ENCODE measurements around the gene TUFT1.

Gene TUFT1

GRCh38 chr1:151539321-151540020, 638 bp upstream of the TUFT1 start:
- no peak for DNase-seq

DNA sequence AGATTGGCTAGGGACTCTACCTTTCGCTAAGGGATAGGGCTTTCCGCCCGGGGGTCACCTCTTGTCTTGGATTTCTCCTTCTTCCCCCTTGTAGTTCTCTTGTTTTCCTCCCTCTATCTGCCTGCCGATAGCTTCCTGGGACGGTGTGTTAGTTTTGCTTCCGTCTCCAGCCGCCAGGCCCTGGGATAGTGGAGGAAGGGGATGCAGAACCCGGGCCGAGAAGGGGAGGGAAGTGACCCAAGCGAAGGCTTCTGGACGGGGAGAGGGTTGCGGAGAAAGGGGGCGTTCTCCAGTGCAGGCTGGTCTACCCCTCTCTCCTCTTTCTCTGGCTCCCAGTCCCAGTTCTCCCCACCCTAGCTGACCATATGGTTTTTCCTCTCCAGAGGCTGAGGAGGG, 871 bp downstream of the TUFT1 start:
- DNase-seq = no peak

DNA sequence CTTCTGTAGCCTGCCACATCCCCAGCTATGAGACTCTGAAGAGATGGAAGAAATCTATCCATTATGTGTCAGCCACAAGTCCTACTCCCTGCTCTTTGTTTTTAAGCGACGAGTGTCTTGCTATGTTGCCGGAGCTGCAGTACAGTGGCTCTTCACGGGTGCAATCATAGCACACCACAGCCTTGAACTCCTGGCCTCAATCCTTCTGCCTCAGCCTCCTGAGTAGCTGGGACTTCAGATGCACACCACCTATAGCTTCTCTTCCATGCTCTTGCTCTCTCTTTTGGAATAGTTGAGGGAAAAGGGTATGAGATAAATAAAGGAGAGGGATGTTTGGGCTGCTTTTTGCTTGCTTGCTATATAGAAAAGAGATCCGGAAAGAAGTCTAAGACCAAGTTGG, 1.6 kb downstream of the TUFT1 start:
- DNase-seq = no peak

DNA sequence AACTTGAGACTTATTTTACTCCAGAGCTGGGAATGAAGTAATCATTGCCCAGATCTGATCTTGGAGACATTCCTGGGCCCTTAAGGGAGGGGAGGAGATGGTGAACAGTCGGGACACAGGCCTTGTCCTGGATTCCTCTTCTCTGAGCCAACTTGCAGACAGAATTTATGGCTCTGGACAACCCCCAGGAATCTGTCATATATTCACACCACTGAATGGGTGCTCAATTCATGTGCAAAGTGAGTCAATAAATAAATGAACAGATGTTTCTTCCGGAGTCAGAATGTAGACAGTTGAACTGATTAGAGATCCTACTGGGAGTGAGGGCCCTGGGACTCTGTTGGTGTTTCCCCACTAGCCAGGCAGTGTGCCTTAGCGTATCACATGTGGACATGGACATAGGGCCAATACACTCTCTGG, 2.6 kb downstream of the TUFT1 start:
- DNase-seq = no peak

DNA sequence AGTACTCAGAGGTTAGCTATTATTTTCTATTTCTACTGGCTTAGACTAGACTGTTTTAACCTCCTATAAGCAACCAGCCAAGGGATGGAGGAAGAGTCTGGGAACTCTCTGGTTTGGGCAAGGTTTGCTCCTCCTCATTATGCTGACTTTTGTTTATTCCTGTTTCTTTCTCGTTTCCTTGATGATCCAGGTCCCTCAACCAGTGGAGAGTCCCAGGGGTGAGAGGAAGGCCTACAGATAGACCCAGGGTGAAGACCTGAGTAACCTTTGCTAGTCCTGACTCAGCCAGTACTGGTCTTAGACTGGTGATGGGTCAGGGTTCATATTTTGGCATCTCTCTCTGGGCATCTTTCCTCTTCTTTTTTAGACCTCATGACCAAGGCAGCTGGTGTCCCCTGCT, 5.4 kb downstream of the TUFT1 start:
- DNase-seq = no peak

DNA sequence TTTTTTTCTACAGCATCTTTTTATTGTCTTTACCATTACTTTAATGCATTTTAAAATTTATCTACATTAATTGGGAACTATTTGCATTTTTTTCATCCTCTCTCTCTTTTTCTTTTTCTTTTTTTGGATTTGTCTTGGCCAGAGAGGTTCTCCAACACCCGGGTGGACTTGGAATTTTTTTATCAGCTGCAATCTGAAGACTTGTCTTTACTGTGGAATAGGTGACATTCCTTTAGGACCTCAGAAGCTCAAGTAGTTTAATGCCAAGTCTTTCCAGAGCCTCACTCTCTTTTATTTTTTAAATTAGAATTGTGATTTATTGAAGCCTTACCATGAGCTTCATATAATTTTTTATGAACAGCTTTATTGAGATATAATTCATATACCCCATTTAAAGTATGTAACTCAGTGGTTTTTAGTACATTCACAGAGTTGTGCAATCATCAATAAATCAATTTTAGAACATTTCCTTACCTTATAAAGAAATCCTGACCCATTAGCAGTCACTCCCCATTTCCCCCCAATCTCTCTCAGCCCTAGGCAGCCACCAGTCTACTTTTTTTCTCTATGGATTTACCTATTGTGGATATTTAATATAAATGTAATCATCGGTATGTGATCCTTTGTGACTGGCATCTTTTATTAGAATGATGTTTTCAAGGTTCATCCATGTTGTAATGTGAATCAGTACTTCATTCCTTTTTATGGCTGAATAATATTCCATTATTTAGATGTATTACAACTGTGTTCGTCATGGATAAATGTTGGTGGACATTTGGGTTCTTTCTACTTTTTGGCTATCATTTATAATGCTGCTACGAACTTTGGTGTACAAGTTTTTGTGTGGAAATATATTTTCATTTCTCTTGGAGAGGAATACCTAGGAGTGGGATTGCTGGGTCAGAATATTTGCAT, 6.2 kb downstream of the TUFT1 start:
- DNase-seq = no peak

- DNase-seq = no peak
These were observed 7.2 kb downstream of the TUFT1 start for GRCh38 chr1:151547119-151547899.

GRCh38 chr1:151547900-151548230, 7.8 kb downstream of the TUFT1 start:
- DNase-seq = no peak

DNA sequence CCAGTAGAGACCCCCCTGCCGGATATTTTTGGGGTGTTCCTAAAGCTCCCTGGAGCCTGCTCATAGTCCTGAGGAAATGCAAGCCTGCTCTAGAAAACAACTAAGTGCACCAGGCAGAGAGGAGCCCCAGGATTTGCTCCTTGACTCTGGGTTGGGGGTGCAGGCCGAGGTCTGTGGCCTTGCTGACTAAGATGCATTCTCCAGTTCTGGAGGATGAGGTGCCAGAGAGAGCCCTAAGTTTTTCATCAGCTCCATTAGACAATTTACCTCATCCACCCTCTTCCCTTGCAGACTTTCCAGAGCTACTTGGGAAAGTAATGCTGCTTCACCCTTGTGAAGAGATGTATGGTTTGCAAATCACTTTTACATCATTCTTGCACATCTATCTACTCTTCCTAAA, 9.1 kb downstream of the TUFT1 start:
- DNase-seq = no peak

DNA sequence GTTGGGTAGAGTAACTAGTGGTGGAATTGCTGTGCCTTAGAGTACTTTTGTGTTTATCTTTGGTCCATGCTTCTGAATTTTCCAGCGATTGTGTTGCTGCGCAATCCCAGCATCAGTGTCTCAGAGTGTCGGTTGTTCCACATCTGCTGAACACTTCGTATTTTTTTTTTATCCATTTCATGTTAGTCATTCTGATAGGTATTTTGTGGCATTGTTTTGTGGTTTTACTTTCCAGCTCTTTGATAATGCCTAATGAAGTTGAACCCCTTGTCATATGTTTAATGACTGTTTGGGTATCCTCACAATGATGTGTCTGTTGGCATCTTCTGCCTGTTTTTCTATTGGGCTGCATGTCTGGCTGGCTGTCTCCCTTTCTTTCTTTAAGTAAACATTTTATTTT, 13.6 kb downstream of the TUFT1 start:
- no peak for DNase-seq

DNA sequence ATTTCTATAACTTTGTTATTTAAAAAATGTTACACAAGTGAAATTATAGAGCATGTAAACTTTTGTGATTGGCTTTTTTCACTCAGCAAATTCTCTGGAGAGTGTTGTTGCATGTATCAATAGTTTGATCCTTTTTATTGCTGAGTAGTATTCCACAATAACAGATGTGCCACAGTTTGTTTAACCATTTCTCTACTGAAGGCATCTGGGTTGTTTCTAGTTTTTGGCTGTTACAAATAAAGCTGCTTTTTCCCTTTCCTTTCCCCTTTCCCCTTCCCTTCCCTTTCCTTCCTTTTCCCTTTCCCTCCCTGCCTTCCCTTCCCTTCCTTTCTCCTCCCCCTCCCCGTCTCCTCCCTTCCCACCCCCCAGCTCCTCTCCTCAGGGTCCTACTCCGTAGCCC, 15.9 kb downstream of the TUFT1 start:
- no peak for DNase-seq

DNA sequence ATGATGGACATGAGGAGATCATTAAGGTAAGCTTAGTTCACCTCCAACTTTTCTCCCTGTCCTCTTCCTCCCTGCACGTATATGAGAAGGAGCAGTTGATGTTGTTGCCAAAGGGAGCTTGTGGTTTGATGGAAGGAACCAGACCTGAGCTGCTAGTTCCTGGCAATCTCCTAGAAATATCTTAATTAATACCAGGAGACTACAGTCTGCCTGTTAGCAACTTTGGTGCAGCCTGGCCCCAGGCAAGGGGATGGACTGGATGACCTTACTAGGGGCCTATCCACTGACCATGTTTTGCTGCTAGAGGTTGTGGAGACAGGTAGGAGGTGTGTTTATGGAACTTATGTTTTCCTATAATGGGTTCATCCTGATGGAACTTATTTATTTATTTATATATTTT, 22.6 kb downstream of the TUFT1 start:
- DNase-seq = no peak

DNA sequence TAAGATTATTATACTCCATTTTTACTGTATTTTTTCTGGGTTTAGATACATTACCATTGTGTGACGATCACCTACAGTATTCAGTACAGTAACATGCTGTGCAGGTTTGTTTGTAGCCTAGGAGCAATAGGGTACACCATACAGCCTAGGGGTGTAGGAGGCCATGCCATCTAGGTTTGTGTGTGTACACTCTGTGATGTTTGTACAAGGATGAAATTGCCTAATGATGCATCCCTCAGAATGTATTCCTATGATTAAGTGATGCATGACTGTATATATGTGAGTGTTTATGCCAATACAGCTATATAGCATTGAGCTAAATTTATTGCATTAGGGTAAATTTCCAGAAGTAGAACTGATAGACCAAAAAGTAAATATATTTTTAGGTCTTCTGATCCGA, 23.3 kb downstream of the TUFT1 start:
- DNase-seq = no peak

GRCh38 chr1:151565502-151566189, 25.5 kb downstream of the TUFT1 start:
- DNase-seq = no peak

GRCh38 chr1:151568626-151569088, 28.5 kb downstream of the TUFT1 start:
- DNase-seq = no peak

DNA sequence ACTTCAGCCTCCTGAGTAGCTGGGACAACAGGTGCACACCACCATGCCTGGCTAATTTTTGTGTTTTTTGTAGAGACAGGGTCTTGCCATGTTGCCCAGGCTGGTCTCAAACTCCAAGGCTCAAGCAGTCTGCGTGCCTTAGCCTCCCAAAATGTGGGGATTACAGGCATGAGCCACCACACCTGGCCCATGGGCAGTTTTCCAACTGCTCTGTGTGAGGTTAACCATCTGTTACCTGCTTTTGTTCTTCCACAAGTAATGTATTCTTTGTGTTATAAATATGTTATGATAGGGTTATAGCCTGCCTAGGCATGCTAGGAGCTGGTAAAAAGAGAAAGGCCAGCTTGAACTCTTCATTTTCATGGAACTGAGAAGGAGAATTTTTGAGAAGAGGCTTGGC, 30.7 kb downstream of the TUFT1 start:
- no peak for DNase-seq

- DNase-seq = no peak
These were observed 34.7 kb downstream of the TUFT1 start for GRCh38 chr1:151574575-151575529.

DNA sequence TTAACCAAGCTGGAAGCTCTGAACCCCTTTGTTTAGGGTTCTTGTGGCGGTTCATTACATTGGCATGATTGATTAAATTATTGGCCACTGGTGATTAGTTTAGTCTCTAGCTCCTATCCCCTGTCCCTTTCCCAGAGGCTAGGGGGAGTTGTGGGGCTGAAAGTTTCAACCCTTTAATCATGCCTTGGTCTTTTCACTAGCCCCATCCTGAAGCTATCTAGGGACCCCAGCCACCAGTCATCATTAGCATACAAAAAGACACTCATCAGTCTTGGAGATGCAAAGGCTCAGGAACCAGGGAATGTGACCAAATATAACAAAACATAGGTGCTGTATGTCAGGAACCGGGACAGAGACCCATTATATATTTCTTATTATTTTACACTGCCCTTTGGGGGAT, 37.1 kb downstream of the TUFT1 start:
- DNase-seq = no peak

DNA sequence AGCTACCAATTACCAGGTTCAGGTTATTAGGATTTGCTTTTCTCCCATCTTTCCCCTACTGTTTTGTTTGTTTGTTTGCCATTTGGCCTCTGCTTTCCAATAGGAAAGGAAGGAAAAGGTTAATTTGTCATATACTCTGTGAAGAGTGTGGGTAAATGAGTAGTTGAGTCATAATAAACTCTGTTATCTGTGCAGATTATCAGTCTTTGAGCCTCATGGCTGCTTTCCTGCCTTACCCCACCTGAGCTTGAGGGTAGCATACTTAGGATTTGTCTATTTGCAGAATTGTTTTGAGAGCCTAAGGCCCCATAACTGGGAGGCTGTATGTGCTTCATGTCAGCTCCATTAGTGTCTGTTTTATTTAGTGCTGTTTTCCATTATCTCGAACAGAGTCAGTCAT, 38.8 kb downstream of the TUFT1 start:
- no peak for DNase-seq

DNA sequence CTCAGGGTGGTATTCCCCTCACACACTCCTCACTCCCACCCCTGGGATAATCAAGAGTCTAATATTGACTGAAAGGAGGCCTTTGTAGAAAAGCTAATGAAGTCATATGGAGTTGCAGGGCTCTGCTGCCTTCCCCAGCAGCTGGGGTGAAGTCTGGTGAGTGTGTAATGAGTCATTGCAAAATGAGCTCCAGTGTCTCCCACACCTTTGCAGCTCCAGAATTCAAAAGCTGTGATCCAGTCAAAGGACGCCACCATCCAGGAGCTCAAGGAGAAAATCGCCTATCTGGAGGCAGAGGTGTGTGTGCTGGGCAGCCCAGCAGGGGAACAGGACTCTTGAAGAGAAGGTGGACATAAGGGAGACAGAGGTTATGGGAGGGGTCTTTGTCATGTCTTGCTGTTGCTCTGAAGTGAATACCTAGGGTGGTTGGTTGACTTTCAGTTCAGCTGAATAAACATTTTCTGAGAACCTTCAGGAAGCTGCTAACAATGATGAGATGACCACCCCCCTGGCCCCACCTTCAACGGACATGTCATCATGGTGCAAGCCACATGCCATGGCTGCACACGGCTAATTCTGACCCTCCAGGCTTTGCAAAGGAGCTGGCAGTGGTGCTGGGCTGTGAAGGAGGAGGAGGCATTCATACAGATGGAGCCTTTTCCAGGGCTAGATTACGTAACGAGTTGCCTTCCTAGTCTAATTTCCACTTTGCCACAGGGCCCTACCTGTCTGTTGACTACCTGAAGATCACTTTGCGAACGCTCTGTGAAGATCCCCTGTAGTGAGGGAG, 39.5 kb downstream of the TUFT1 start:
- DNase-seq = no peak

DNA sequence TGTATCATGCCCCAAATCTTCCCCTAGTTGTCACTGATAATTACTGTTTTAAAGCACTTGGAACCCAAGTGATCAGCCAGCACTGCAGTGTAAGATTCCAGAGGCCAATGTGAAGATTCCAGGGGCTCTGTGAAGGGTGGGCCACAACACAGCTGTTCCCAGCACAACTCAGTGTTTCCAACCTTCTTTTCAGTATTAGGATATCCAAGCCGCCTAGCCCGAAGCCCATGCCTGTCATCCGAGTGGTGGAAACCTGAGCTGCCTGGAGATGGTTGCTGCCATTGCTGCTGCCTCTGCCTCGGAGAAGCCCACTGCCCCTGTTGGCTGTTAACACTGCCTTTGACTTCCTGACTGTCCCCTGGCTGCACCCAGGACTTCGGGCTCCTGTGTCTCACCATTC, 41.3 kb downstream of the TUFT1 start:
- DNase-seq = no peak
